CD4-positive, alpha-beta T cell treated with Interleukin-21 for 1 hour (primary cell): ENCODE results near the gene ST3GAL3.

Source experiments
- DNase-seq: peaks from one replicate; pipeline ENCODE4 v3.0.0-alpha.2; 2020

The ST3GAL3 gene

DNA sequence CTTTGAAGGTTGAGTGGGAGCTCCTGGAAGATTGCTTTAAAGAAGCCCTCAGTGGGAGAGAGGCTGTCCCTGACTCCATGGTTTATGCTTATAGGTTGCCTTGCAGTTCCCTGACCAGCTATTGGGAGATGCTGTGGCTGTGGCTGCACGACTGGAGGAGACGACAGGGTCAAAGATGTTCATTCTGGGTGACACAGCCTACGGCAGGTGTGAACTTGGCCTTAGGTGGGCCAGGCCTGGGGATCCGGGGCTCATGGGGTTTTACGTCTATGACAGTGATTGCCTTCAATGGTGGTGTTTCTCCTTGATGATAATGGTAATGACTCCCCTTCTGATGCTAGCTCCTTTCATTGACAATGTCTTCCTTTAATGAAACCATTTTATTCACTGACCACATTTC is 263.2 kb downstream of the ST3GAL3 start:
- no peak for DNase-seq

DNA sequence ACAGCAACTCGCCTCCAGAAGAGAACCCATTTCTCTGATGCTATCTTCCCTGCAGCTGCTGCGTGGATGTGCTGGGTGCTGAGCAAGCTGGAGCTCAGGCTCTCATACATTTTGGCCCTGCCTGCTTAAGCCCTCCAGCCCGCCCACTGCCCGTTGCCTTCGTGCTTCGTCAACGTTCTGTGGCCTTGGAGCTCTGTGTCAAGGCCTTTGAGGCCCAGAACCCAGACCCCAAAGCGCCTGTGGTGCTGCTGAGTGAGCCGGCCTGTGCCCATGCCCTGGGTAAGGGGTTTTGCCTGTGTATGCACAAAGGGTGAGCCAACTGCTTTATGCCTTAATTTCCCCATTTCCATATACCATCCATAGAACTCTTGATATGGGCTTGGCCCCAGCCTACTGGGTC is 263.6 kb downstream of the ST3GAL3 start:
- DNase-seq: no peak

DNA sequence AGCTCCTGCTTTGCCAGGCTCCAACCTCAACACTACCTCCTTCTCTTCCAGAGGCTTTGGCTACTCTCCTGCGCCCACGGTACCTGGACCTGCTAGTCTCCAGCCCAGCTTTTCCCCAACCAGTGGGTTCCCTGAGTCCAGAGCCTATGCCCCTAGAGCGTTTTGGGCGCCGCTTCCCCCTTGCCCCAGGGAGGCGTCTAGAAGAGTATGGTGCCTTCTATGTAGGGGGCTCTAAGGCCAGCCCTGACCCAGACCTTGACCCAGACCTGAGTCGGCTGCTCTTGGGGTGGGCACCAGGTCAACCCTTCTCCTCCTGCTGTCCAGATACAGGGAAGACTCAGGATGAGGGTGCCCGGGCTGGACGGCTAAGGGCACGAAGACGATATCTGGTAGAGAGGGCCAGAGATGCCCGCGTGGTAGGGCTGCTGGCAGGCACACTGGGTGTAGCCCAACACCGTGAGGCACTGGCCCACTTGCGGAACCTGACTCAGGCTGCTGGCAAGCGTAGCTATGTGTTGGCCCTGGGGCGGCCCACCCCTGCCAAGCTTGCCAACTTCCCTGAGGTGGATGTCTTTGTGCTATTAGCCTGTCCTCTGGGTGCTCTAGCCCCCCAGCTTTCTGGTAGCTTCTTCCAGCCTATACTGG is 264.1 kb downstream of the ST3GAL3 start:
- no peak for DNase-seq

DNA sequence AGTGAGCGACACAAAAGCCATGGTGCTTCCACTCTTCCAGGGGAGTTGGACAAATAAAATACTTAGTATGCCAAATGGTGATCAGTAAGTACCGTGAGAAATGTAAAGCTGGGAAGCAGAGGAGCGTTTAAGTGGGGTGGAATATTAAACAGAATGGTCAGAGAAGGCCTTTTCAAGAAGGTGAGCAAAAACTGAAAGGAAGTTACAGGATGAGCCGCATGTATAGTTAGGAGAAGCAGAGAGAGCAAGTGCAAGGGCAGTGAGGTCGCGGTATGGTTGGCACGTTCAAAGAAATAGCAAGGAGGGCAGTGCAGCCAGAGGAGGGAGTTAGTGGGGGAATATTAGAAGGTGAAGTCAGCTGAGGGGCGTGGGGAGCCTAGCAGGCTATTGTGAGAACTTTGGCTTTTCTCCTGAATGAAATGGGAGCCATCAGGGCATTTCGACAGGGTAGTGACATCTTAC is 266.7 kb downstream of the ST3GAL3 start:
- DNase-seq: no peak

DNA sequence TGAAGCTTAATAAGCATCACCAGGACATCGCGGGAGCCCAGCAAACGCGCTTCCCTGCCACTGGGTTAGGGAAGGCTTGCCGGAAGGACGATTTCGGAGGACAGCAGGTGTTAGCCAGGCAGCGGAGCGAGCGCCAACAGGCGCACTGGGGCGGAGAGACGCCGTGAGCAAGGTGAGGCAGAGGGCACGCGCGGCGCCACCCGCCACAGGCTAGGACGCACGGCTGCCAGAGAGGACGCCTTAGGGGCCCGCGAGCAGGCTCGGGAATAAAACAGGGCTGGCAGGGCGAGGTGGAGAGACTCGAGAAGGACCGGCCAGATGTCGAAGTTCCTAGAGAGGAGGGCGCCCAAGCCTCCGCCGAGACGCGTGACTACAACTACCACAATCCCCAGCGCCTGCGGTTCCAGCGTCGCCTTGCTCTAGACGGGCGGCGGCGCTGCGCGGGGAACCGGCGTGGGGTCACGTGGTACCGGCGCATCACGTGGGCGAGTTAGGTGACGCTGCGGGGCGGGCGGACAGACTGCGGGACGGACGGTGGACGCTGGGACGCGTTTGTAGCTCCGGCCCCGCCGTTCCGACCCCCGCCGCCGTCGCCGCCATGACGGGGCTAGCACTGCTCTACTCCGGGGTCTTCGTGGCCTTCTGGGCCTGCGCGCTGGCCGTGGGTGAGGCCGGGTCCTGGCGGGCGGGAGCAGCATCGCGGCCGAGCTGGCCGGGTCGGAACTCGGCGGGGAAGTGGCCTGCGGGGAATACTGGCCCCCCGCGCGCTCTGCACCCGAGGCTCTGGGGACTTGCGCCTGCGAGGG is 267.3 kb downstream of the ST3GAL3 start, which contains the start of gene ATP6V0B:
ATP6V0B (plus strand) TSS at position 518 of the 806 bp plus-strand sequence; CDS start at position 599, 81 bp downstream.
- peak; percentile 91 for DNase-seq

DNA sequence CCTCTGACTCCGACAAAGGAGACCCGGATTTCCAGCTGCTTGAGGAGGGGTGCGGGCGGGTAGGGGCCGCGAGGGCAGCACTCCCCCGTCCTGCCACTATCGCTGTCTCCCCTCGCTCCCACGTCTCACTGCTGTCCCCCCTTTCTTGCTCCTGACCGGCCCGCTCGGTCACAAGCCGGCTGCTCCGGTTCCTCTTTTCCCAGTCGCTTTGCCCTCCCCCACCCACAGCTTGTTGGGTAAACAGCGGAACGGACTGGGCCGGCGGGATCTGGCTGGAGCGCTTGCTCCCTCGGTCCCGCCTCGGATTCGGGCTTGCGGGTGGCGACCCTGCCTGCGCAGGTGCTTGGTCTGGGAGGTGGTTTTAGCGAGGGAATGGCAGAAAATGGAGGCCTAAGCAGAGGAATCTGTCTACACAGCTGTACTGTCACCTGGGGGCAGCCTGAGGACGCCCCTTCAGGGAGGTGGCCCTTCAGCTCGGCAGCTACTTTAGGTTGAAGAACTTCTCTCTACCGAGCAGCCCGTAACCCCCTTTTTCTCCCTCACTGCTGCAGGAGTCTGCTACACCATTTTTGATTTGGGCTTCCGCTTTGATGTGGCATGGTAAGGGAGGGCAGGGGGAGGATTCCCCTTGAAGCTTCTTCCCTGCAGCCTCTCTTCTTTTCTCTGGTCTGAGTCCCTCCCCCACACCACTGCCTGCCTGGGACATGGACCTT is 268.1 kb downstream of the ST3GAL3 start:
- peak; percentile 51 for DNase-seq

DNA sequence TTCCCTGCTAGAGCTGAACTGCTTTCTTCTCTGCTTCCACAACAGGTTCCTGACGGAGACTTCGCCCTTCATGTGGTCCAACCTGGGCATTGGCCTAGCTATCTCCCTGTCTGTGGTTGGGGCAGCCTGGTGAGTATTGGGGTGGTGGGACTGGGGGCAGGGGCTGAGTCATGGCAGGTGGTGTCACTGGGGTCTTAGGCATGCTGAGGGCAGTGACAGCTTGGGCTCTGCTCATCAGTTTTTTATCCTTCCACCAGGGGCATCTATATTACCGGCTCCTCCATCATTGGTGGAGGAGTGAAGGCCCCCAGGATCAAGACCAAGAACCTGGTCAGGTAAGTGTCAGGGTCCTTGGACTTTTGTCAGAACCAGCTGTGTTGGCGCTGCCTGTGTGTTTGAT is 268.7 kb downstream of the ST3GAL3 start:
- DNase-seq: no peak

DNA sequence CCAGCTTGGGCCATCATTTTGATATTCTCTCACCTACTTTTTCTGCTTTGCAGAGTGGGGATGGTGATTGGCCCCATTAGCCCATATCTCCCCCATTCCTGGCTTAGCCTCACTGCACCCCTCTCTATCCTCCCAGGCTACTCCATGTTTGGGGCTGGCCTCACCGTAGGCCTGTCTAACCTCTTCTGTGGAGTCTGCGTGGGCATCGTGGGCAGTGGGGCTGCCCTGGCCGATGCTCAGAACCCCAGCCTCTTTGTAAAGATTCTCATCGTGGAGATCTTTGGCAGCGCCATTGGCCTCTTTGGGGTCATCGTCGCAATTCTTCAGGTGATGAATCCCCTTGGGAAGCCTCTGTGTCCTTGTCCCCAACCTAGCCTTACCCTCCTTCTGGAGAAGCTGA is 269.6 kb downstream of the ST3GAL3 start:
- no peak for DNase-seq

DNA sequence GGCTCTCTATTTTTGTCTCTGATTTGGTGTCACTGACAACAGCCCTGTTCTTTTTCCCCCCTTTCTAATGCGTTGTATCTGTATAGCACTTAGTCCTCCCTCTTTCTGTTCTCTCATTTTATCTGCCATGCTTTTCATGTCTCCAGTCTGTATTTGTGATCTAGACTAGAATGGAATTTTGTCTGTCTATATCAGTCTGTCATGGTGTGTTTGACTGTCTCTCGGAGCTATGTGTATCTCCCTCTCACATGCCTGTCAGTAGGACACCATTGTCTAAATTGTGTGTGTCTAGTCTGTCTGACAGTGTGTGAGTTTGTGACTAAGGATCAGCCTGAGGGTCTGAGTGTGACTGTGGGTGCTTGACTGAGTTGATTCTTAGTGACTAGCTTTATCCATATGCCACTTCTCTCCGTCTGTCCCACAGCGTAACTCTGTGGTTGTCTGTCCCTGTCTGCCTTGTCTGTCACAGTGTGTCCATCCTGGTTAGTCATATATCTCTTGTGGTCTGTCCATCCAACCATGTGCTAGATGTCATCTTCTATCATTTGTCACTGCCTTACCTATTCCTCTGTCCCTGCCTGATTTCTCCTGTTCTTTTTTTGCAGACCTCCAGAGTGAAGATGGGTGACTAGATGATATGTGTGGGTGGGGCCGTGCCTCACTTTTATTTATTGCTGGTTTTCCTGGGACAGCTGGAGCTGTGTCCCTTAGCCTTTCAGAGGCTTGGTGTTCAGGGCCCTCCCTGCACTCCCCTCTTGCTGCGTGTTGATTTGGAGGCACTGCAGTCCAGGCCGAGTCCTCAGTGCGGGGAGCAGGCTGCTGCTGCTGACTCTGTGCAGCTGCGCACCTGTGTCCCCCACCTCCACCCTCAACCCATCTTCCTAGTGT is 270.3 kb downstream of the ST3GAL3 start:
- DNase-seq: no peak

DNA sequence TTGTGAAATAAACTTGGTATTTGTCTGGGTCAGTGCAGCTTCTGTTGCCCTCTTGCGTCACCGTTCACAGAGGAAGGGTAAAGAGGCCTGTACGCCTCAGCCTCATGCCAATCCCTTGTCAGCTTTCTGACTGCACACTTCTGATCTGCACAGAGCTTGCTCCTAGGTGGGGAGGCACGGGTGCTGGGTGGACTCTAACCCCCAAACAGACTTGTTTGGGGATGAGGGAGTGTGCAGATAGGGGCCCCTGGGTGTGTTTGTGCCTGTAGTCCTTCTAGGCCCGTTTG is 270.9 kb downstream of the ST3GAL3 start:
- DNase-seq: no peak

DNA sequence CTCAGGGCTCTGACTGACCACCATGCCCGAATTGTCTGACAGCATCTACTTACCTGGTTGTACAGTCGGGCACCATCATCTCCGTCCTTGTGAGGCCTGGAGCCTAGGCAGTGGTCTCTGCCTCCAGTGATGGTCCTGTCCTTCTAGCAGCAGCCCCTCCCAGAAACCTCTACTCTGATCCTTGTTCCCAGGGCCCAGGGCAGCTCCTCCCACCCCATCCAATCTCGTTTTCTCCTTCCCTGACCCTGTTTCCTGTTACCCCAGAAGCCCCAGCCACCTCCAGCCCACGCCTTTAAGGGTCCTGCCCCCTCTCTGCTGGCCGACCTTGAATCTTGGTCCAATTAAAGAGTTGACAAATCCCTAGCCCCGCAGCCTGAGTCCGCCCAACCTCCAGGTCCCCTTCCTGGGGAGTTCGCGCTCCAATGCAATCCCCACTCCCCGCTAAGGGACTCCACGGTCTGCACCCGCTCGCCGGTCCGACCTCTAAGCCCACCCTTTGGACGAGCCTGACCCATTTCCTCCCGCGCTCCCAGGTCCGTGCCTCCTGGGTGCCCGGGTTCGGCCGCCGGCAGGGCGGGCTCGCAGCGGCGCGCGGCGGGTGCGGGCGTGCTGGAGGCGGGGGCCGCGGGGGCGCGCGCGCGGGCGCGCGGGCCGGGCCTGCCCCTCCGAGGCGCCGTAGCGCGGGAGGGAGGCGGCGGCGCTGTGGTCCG is 271.4 kb downstream of the ST3GAL3 start, which contains the start of gene B4GALT2:
B4GALT2 (plus strand) TSS at position 660 of the 710 bp plus-strand sequence. CDS start 1,951 bp downstream, outside the sequence.
- DNase-seq: peak; percentile 45

DNA sequence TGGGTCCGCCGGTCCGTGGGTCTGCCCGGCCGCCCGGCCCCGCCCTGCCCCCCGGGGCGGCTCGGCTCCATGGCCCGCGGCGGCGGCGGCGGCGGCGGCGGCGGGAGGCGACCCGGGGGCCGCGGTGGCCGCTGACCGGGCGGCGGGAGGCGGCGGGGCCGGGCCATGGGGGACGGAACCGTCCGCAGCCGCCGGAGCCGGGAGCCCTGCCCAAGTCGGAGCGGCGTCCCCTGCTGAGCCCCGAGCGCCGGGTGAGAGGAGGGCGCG is 271.9 kb downstream of the ST3GAL3 start:
- no peak for DNase-seq

DNA sequence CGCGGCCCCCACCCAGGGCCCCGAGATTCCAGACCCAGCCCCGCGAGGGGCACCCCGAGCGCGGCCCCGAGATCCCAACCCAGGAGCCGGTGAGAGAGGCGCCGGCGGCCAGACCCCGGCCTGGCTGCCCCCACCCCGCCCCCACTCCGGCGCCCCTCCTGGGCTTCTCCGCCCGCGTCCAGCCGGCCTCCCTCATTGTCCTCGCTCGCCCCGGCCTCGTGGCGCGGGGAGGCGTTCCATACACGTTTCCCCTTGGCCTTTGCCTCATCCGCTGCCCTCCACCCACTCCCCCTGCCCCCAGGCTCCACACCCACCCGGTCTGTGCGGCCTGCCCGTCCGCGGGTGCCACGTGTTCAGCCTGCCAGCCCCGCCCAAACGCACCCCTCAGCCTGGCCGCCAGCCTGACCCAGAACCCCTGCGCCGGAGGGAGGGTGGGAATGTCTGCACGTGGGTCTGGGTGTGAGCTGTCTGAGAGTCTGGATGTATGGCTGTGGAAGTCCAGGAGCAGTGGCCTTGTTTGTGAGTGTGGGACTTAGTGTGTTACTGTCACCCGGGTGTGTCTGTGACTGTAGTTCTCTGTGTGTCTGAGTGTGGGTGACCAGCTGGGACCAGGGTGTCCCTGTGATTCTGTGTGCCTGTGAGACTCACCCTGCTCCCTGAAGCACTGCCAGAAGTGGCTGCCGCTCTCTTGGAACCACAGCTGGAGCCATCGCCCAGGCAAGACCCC is 272.4 kb downstream of the ST3GAL3 start:
- DNase-seq: peak; percentile 18

DNA sequence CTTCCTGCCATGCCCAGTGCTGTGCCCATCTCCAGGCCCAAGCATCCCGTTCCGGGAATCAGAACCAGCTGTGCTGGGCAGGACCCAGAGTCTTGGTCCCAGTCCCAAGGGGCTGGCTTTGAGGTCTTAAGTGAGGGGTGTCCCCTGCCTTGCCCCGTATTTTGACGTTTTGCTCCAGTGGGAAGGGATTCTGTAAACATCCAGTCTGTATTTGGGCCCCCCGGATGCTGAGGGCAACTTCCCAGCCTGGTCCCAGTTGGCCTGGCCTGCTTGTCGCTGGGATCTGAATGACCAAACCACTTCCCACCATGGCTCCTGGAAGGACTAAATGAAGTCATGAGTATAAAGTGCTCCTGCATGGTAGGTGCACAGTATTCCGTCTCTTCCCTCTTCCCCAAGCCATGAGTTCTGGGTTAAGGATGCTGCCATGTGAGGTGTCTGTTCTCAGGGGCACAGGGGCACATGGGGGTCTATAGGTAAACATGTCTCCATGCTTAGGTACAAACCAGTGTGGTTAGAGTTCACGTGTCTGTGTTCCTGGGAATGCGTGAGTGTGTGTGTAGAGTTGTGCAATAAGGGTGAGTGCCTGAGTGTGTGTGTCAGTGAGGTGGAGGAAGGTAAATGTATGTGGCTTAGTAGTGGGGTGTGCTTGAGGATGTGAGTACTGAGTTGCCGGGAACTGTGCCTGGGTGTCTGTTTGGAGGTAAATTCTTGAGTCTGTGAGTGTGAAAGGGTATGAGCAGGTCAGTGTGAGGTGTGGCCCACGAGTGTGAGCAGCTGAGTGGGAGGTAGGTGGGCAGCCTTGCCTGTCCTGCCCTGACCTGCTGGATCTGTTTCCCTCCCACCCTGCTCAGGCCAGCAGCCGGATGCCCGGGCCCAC is 273.2 kb downstream of the ST3GAL3 start:
- no peak for DNase-seq
